ENCODE results near the gene IGFBP6.

Gene IGFBP6

GRCh38 chr12:53060064-53060720 is 37.3 kb upstream of the IGFBP6 start:
- DNase-seq = no peak

GRCh38 chr12:53060721-53061276 is 36.7 kb upstream of the IGFBP6 start:
- peak; percentile 79 for DNase-seq

DNA sequence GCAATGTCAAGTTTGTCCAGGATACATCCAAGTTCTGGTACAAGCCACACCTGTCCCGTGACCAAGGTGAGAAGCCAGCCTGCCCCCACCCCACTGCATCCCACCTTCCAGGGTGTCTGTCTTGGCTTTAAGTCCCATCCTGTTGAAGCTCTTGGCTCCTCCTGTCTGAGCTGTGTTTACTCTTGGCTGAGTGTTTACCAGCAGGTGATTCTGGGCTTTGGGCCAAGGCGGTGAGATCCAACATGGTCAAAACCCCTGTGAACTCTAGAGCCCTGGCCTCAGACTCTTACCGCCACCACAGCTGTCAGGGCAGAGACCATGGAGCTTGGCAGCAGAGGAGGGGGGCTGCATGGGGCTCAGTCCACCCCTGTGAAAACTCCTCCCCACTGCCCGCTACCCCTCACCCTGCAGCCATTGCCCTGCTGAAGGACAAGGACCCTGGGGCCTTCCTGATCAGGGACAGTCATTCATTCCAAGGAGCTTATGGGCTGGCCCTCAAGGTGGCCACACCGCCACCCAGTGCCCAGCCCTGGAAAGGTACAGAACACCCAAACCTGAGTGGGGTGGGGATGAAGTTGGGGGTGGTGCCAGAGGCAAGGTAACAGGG is 36.0 kb upstream of the IGFBP6 start:
- DNase-seq = peak; percentile 56

DNA sequence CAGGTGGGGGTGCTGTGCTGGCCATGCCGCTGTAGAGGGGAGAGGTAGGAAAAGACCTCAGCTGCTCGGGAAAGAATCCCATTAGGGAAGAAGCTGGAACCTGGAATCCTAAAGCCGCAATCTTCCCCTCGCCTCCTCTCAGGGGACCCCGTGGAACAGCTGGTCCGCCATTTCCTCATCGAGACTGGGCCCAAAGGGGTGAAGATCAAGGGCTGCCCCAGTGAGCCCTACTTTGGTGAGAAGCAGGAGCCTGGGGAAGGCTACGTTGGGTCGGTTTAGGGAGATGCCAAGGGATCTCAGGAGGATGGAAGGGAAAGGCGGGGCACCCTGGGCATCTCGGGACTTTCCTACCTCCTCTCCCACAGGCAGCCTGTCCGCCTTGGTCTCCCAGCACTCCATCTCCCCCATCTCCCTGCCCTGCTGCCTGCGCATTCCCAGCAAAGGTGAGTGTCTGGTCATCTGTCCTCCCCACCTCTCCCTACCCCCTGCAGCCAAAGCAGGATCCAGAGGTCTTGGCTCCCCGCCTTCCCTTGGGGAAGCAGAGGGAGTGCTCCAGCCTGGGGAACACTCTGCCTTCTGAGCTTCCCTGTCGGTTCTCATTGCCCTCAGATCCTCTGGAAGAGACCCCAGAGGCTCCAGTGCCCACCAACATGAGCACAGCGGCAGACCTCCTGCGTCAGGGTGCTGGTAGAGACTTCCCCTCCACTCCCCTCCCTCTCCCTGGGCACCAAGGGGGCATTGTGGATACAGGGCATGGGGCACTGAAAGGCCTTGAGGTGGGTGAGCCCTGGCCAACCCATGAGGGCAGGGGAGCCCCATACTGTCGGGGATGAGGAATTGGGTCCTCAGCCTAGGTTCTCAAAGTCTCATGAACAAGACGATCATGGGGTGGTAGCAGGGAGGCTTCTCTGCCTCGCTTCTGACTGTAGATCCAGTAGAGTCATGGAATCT is 35.2 kb upstream of the IGFBP6 start:
- DNase-seq = no peak

DNA sequence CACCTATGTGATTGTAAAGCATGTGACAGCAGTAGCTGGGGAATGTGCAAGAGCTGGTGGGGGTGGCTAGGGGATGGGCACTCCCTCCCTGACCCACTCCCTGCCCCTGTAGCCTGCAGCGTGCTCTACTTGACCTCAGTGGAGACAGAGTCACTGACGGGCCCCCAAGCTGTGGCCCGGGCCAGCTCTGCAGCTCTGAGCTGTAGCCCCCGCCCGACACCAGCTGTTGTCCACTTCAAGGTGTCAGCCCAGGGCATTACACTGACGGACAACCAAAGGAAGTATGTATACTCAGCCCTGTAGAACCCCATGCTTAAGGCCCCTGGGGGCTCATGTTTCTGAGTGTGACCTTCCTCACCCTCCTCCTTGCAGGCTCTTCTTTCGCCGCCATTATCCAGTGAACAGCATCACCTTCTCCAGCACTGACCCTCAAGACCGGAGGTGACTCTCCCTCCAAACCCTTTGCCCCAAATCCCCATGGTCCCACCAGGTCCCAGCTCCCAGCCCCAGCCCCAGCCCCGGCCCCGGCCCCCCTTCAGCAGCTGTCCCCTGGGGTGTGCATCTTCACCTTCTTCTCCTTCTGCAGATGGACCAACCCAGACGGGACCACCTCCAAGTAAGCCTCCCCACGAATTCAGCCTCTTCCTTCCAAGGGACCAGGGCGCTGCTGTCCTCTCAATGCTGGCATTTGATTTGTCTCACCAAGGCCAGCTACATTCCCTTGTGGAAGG is 34.3 kb upstream of the IGFBP6 start:
- DNase-seq = no peak

GRCh38 chr12:53063708-53064612 is 33.5 kb upstream of the IGFBP6 start:
- DNase-seq = peak; percentile 17

DNA sequence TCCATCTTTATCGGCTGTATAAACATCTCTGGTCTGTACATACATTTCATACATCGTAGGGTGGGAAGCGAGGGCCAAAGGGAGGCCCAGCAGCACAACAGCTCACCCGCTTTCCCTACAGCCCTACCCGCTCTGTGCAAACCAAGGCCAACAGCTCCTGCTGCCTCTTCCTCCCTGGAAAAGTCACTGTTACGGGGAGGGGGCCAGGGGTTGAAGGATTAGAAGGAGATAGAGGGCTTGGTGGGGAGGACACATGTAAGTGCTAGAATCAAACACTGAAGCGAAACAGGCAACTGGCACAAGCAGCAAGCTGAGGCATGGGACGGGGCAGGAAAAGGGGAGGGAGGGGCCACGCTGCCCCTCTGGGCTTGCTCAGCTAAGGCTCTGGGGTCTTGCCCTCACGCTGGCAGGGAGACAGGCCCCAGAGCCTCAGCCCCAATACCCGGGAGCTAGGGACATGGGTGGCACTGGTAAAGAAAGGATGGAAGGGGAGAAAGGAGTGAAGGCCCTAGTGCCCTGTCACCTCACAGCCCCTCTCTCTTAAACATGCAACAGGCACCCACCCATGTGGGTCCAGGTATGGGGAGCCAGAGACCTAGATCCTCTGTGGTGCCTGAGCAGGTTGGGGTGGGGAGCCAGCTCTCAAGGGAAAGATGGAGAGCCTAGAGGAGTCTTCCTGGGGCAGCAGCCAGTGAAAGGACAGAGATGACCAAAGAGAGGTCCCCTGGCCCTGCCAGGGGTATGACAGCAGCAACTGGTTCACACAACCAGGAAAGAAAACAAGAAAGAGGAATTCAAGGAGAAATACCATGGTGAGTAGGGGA is 32.6 kb upstream of the IGFBP6 start:
- no peak for DNase-seq

DNA sequence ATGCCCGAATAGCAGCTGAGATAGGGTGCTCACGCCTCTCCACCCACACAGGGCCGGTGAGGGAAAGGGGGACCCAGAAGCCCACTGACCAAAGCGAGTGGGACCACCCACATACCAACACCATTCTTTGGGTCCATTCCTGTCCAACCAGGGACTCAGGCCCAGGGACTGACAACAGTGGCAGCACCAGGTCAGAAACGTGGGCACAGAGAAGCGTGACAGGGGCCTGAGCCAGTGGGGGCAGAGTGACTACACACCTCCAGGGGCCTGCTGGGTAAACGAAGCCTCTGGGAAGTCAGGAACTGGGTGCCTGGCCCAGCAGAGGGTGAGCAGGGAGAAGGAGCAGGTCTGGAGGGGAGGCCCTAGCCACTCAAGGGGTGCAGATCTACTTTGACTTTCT is 32.0 kb upstream of the IGFBP6 start:
- DNase-seq = no peak

GRCh38 chr12:53065975-53066931 is 31.2 kb upstream of the IGFBP6 start:
- peak; percentile 72 for DNase-seq

DNA sequence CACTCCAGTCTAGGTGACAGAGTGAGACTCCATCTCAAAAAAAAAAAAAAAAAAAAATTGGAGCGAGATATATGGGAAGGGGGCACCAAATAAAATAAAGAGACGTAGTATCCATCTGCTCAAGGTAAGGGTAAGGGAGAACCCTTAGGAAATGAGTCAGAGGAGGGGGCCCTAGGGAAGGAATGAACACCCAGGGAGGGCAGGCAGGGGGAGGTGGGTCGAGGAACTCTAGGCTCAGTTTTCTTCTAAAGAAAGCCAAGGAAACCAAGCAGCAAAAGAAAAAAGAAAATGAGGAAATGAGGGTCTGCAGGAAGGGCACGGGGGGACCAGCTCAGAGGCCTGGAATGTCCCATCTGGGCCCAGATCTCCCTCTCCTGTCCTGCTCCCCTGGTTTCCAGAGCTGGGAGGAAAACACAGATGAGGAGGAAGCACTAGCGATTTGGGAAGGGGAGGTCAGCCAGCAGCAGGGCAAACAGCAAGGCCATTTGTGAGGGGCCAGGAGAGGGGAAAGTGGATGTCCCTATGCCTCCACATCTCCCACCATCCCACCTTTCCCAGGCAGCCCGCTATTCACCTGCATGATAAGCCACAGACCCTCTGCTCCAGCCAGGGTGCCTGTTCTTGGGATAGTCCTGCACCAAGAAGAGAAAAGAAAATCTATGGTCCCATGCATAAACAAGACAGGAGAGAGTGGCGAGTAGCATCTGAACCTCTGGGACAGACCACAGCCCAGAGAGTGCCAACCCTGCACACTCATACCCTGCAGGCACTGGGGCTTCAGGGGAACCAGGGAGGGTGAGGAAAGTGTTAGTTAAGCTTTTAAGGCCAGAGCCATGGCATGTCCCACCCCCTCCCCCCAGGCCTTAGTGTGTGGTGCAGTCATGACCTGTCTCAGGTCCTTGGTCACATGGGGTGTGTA is 30.1 kb upstream of the IGFBP6 start:
- DNase-seq = no peak

DNA sequence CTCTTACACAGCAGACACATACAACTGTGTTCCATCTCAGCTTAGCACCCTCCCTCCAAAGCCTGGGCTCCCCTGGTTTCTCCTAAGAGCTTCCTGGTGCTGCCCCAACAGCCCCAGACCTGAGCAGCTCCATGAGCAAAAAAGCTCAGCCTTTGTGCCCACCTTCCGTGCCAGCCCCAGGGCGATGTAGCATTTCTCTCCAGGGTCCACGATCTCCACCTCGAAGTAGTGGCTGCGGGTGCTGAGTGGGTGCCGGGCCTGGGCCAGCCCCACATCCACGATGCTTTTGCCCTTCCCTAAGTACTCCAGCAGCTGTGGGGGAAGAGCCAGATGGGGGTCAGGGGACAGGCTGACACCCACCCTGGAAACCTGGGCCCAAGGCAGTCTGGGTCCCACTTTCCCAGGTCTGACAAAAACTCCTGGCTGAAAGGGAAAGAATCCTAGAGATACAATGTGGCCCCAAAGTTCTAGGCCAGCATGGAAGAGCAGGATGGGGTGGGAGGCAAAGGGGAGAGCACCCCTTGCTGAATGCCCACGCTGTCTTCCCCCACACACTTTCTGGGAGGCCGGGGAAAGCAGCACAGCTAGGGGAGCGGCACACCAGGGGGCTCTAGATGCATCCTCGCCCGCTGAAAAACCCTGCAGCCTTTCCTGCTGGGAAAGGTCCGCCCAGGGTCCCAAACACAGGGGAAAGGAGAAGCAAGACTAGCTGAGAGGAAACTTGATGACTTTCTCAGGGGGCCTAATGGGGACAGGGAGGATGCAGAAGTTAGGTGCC is 29.3 kb upstream of the IGFBP6 start:
- DNase-seq = no peak

- no peak for DNase-seq
Measured at GRCh38 chr12:53068811-53069585, 28.5 kb upstream of the IGFBP6 start.

DNA sequence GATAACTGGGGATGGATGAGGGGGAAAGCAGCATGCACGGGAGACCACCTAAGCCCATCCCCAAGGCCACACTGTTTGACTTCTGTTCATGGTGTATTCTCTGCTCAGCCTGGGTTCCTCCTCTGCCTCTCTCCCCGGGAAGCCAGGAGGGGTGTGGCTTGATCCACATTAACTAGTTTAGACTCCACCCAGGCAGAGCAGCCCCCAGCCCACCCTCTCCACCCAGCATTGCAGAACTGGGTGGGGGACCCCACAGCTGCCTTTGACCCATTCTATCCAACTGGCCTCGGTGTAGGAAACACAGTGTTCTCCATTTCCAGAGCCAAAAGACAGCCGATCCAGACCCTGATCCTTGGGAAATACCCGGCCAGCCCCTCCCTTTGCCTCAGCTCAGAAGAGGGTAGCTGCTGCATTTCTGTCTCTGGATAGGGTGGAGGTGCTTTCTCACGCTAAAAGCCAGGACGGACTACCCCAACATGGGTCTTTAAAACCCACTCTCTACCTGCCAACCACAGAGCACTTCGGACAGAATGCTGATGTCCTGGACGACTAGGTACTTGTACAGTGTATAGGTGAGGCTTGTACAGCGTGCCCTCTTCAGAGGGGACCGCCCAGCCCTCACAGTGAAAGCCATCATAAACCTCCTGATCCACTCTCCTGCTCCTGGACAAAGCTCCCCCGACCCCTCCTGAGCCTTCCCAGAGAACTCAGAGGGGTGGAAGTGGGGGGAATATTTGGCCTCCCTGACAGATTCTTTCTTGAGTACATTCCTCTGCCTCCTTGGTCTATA is 27.7 kb upstream of the IGFBP6 start:
- DNase-seq = no peak

GRCh38 chr12:53070877-53071492 is 26.5 kb upstream of the IGFBP6 start:
- DNase-seq = no peak

Measured in NCI-H2171 (cell line).